K562 (cell line): ENCODE data around the gene SMG9. TPM values are rescaled to one million over a fixed set of nuclear protein-coding genes. Genes with fewer than 3 reads are reported as not detected.

ENCODE experiments used
- BACH1 ChIP-seq: fragments of 200-800 bp; sonication (Bioruptor generic); IDR thresholded peaks from 2 replicates; pipeline ENCODE4 v1.6.1; 2016; ENCODE audit warnings: missing genetic modification characterization, missing compliant biosample characterization
- BMI1 ChIP-seq: fragments of 150-350 bp; IDR thresholded peaks from 2 replicates; pipeline ENCODE4 v1.6.1; 2014; ENCODE audit warnings: low read length
- HDAC1 ChIP-seq, 2 experiments: fragments of 450-650 bp; IDR thresholded peaks; 2 replicates each; pipeline ENCODE4 v1.6.1; 2016 to 2017; ENCODE audit warnings: inconsistent platforms in 1 of 2, mild to moderate bottlenecking in 1 of 2, moderate library complexity in 1 of 2
- HDAC2 ChIP-seq: fragments of 450-650 bp; IDR thresholded peaks from 2 replicates; pipeline ENCODE4 v1.6.1; 2016; ENCODE audit warnings: mild to moderate bottlenecking
- MXI1 ChIP-seq: IDR thresholded peaks from 2 replicates; pipeline ENCODE4 v1.6.1; 2011; ENCODE audit warnings: low read depth, mild to moderate bottlenecking, improper control_type of control experiment, low read length
- NELFE ChIP-seq: IDR thresholded peaks from 2 replicates; pipeline ENCODE4 v1.6.1; 2011; ENCODE audit warnings: mild to moderate bottlenecking; ENCODE audit not compliant: insufficient read depth, insufficient read length
- PHTF2 ChIP-seq: fragments of 250-450 bp; sonication (Bioruptor Pico); IDR thresholded peaks from 2 replicates; pipeline ENCODE4 v1.5.0; 2021; ENCODE audit warnings: mild to moderate bottlenecking
- SAP30 ChIP-seq: fragments of 200-600 bp; sonication (generic); IDR thresholded peaks from 2 replicates; pipeline ENCODE4 v1.6.1; 2012; ENCODE audit warnings: borderline replicate concordance, low read depth, mild to moderate bottlenecking, moderate library complexity, low read length, control low read depth, inconsistent platforms; ENCODE audit not compliant: insufficient read depth, poor library complexity, severe bottlenecking
- TRIM24 ChIP-seq, 2 experiments: fragments of 450-650 bp; IDR thresholded peaks; 2 replicates each; pipeline ENCODE4 v1.6.1; 2016
- ZNF354B ChIP-seq: fragments of 250-450 bp; sonication (Bioruptor Pico); IDR thresholded peaks from 2 replicates; pipeline ENCODE4 v1.4.0; 2020
- ZNF384 ChIP-seq: IDR thresholded peaks from 2 replicates; pipeline ENCODE4 v1.6.1; 2012; ENCODE audit warnings: low read depth, low read length, improper control_type of control experiment
- ZNF764 ChIP-seq: fragments of 250-450 bp; sonication (Bioruptor Pico); IDR thresholded peaks from 2 replicates; pipeline ENCODE4 v1.4.0; 2020; ENCODE audit warnings: low read depth, mild to moderate bottlenecking, moderate library complexity
- polyA plus RNA-seq, 8 experiments: library from polyadenylated mRNA; depleted of rRNA in 4 of 8; stranded (reverse) in 5 of 8; unstranded in 3 of 8; fragments of >200 nt; fragmentation: Nextera tagmentation in 2 of 8; fragmentation: Illumina TruSeq in 1 of 8; extraction: Ambion mirVana in 2 of 8; extraction: Trizol in 1 of 8; gene quantifications; 2 replicates each; pipeline versions ENCODE4 v1.2.1 to v1.2.3, GENCODE V29; 2011 to 2014; ENCODE audit warnings: inconsistent platforms in 1 of 8, missing spikeins in 1 of 8
- total RNA-seq, 7 experiments: library from RNA; depleted of rRNA in 6 of 7; stranded (reverse); fragments of >200 nt in 6 of 7; fragmentation: Illumina TruSeq in 2 of 7; extraction: Trizol in 2 of 7; gene quantifications; 2 replicates each; pipeline versions ENCODE4 v1.2.1 to v1.2.3, GENCODE V29; 2011 to 2021; ENCODE audit warnings: low replicate concordance in 1 of 7
- TF ChIP-seq, protein P1 (sequence below), 2 experiments: fragments of 450-650 bp; IDR thresholded peaks; 2 replicates each; pipeline ENCODE4 v1.6.1; 2016; ENCODE audit warnings: mild to moderate bottlenecking in 2 of 2, borderline replicate concordance in 1 of 2, low read depth in 1 of 2, moderate library complexity in 1 of 2
- TF ChIP-seq, protein P2 (sequence below): fragments of 450-650 bp; conservative IDR thresholded peaks from 2 replicates; pipeline ENCODE4 v1.6.1; 2016; ENCODE audit warnings: missing genetic modification characterization, low read depth, mild to moderate bottlenecking, missing compliant biosample characterization, moderate library complexity

SMG9 gene
- total and polyA plus RNA-seq, 9 of the 15 experiments (the other 6 are each of a cell fraction or from before 2014, with no cell fraction given) = 1.7 to 79.7 (median 40.2) TPM

DNA sequence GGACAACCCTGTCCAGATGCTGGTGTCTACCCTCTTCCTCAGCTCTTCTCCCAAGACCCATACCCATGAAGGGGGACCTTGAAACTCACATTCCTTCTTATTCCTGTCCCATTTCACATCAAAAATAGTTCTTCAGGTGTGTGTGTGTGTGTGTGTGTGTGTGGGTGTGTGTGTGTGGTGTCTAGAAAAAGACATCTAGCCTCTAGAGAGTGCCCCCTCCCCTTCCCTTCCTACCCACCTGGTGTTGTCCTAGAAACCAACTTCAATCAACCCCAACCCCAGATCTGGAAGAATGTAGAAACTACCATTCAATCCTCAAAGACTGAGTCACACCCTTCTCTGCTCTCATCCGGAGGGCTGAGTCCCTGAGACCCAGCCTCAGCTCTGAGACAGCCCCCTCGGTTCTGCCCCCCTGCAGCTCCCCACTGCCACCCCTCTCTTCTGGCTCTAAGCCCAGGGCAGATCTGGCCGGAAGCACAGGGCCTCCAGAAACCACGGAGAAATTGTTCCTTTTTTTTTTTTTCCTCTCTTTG is 22.5 kb upstream of the SMG9 start (continued):
- TF ChIP-seq HDAC1 (IDR thresholded peaks at IDR 0.05) = no peak
- TF ChIP-seq ZNF764 (CRISPR knock-in tag) = no peak
- peak; percentile 88 for TF ChIP-seq ZNF384
- no peak for TF ChIP-seq MXI1
- TF ChIP-seq SAP30 = no peak
- no peak for TF ChIP-seq BACH1
- TF ChIP-seq ZNF354B (CRISPR knock-in tag) = no peak
- TF ChIP-seq HDAC2 = no peak
- TF ChIP-seq PHTF2 (CRISPR knock-in tag) = no peak
- TF ChIP-seq, protein P1, sequence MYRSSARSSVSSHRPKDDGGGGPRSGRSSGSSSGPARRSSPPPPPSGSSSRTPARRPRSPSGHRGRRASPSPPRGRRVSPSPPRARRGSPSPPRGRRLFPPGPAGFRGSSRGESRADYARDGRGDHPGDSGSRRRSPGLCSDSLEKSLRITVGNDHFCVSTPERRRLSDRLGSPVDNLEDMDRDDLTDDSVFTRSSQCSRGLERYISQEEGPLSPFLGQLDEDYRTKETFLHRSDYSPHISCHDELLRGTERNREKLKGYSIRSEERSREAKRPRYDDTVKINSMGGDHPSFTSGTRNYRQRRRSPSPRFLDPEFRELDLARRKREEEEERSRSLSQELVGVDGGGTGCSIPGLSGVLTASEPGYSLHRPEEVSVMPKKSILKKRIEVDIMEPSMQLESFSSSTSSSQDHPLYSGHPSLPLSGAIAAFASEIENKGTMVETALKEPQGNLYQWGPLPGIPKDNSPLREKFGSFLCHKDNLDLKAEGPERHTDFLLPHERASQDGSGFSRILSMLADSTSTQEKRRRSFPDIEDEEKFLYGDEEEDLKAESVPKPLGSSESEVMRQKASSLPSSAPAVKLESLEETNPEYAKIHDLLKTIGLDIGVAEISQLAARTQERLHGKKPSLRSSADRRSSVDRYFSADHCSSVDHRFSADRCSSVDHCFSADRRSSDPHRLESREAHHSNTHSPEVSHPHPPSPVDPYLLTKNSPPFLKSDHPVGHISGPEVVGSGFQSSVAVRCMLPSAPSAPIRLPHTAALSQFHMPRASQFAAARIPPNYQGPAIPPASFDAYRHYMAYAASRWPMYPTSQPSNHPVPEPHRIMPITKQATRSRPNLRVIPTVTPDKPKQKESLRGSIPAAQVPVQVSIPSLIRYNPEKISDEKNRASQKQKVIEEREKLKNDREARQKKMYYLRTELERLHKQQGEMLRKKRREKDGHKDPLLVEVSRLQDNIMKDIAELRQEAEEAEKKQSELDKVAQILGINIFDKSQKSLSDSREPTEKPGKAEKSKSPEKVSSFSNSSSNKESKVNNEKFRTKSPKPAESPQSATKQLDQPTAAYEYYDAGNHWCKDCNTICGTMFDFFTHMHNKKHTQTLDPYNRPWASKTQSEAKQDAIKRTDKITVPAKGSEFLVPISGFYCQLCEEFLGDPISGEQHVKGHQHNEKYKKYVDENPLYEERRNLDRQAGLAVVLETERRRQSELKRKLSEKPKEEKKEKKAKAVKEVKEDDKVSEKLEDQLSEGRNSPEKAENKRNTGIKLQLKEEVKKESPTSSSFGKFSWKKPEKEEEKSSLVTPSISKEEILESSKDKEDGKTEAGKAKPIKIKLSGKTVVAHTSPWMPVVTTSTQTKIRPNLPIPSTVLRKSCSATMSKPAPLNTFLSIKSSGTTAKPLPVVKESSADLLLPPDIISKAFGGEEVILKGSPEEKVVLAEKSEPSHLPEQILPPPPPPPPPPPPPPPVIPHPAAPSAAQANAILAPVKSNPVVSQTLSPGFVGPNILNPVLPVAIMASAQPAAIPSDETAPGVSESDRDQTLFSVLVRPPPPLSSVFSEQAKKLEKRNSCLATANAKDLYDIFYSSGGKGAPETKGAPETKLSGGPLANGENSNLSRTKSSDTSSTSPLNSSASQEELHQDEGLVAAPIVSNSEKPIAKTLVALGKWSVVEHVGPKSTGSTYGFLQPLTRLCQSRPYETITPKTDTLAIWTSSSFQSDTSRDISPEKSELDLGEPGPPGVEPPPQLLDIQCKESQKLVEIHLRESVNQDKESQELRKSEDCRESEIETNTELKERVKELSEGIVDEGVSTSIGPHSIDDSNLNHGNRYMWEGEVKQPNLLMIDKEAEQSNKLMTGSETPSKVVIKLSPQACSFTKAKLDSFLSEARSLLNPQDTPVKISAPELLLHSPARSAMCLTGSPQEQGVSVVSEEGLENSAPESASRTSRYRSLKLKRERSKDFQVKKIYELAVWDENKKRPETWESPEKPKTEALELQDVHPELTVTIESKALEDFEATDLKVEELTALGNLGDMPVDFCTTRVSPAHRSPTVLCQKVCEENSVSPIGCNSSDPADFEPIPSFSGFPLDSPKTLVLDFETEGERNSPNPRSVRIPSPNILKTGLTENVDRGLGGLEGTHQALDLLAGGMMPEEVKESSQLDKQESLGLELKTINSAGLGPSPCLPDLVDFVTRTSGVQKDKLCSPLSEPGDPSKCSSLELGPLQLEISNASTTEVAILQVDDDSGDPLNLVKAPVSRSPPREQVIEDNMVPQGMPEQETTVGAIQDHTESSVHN (IDR thresholded peaks at IDR 0.05; ENCODE audit: borderline replicate concordance in 1 of 2, low read depth in 1 of 2) = no peak
- TF ChIP-seq NELFE = no peak
- TF ChIP-seq TRIM24 (IDR thresholded peaks at IDR 0.05) = no peak
- no peak for TF ChIP-seq BMI1
- TF ChIP-seq, protein P2, sequence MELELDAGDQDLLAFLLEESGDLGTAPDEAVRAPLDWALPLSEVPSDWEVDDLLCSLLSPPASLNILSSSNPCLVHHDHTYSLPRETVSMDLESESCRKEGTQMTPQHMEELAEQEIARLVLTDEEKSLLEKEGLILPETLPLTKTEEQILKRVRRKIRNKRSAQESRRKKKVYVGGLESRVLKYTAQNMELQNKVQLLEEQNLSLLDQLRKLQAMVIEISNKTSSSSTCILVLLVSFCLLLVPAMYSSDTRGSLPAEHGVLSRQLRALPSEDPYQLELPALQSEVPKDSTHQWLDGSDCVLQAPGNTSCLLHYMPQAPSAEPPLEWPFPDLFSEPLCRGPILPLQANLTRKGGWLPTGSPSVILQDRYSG (tag) = no peak
